PC-3 (cell line): ENCODE data around the gene SCO2. TPM values are rescaled to one million over a fixed set of nuclear protein-coding genes. Genes with fewer than 3 reads are reported as not detected.

ENCODE experiments used
- ATAC-seq: fragments of 200-7000 bp; cut with Tn5 transposase; 2 replicates; pipeline ENCODE4 v1.9.1; 2020; ENCODE audit warnings: mild to moderate bottlenecking, moderate library complexity
- BruUV-seq: library from RNA; stranded (reverse); fragments of 400-500 nt; replicated peaks from 2 replicates; lab custom pipeline; 2021; lab: Mats Ljungman, UMichigan
- CTCF ChIA-PET: fragments of 300-600 bp; sonication (Branson Sonifier 250); formaldehyde crosslinking; loops from one replicate; lab custom pipeline; 2022; ENCODE audit warnings: antibody characterized with exemption; lab: Charles Lee
- POLR2A ChIA-PET: fragments of 300-600 bp; sonication (Branson Sonifier 250); formaldehyde crosslinking; loops from one replicate; lab custom pipeline; 2022; ENCODE audit warnings: antibody characterized with exemption; ENCODE audit not compliant: unreplicated experiment; lab: Charles Lee
- DNase-seq: peaks from one replicate; pipeline ENCODE4 v3.0.0-alpha.2; 2015
- H2AFZ ChIP-seq: fragments of 300-600 bp; sonication (generic); 2 replicates; pipeline ENCODE4 v1.6.0; 2016; ENCODE audit warnings: antibody characterized with exemption, low read length
- H3F3A ChIP-seq: fragments of 300-600 bp; sonication (generic); one replicate; pipeline ENCODE4 v1.6.0; 2017; ENCODE audit warnings: antibody characterized with exemption, low read length, control low read depth, mild to moderate bottlenecking; ENCODE audit not compliant: unreplicated experiment
- H3K27ac ChIP-seq: fragments of 300-600 bp; sonication (generic); 2 replicates; pipeline ENCODE4 v1.5.1; 2016; ENCODE audit warnings: mild to moderate bottlenecking, low read length
- H3K27me3 ChIP-seq: fragments of 300-600 bp; sonication (generic); 2 replicates; pipeline ENCODE4 v1.6.1; 2016; ENCODE audit warnings: low read length, mixed read lengths
- H3K36me3 ChIP-seq: fragments of 300-600 bp; sonication (generic); 2 replicates; pipeline ENCODE4 v1.6.1; 2016; ENCODE audit warnings: low read depth, mixed run types, low read length, mixed read lengths
- H3K4me1 ChIP-seq: fragments of 300-600 bp; sonication (generic); 2 replicates; pipeline ENCODE4 v1.5.1; 2016; ENCODE audit warnings: low read length; ENCODE audit not compliant: insufficient read depth
- H3K4me2 ChIP-seq: fragments of 300-600 bp; sonication (generic); 2 replicates; pipeline ENCODE4 v1.6.0; 2016; ENCODE audit warnings: low read length
- H3K4me3 ChIP-seq: fragments of 300-600 bp; sonication (generic); 2 replicates; pipeline ENCODE4 v1.5.1; 2016; ENCODE audit warnings: mild to moderate bottlenecking, low read length, mixed read lengths
- H3K79me2 ChIP-seq: fragments of 300-600 bp; sonication (generic); 2 replicates; pipeline ENCODE4 v1.6.1; 2017; ENCODE audit warnings: low read length, mixed read lengths
- H3K9ac ChIP-seq: fragments of 300-600 bp; sonication (generic); 2 replicates; pipeline ENCODE4 v1.6.0; 2016; ENCODE audit warnings: mild to moderate bottlenecking, low read length
- H3K9me2 ChIP-seq: fragments of 300-600 bp; sonication (generic); replicated peaks from 2 replicates; pipeline ENCODE4 v1.6.1; 2016; ENCODE audit warnings: mixed run types, low read length, mixed read lengths
- H3K9me3 ChIP-seq: fragments of 300-600 bp; sonication (generic); 2 replicates; pipeline ENCODE4 v1.6.1; 2016; ENCODE audit warnings: low read length, mixed read lengths
- H4K20me1 ChIP-seq: fragments of 300-600 bp; sonication (generic); 2 replicates; pipeline ENCODE4 v1.6.1; 2016; ENCODE audit warnings: low read length, mixed read lengths
- EZH2 ChIP-seq: fragments of 300-600 bp; sonication (generic); IDR thresholded peaks from one replicate; pipeline ENCODE4 v1.6.1; 2017; ENCODE audit warnings: antibody characterized with exemption, mild to moderate bottlenecking, low read length; ENCODE audit not compliant: unreplicated experiment
- EZH2phosphoT487 ChIP-seq: fragments of 300-600 bp; sonication (generic); IDR thresholded peaks from 2 replicates; pipeline ENCODE4 v1.6.1; 2018; ENCODE audit warnings: mild to moderate bottlenecking, antibody characterized with exemption, low read length, borderline replicate concordance
- intact Hi-C: fragments of 100-400 bp; cut with micrococcal nuclease; formaldehyde crosslinking; loops from 2 replicates; pipeline ENCODE4 v1.9.0; 2023
- total RNA-seq: library from RNA; depleted of rRNA; stranded (reverse); fragments of >200 nt; gene quantifications from 2 replicates; pipeline ENCODE4 v1.2.3, GENCODE V29; 2014
- TF ChIP-seq, protein P1 (sequence below): fragments of 300-600 bp; sonication (generic); conservative IDR thresholded peaks from 2 replicates; pipeline ENCODE4 v1.5.1; 2017; ENCODE audit warnings: antibody characterized with exemption, low read depth, mild to moderate bottlenecking, low read length

The SCO2 gene
- total RNA-seq, 1 experiment from 2014 or later, result 5.8 TPM

DNA sequence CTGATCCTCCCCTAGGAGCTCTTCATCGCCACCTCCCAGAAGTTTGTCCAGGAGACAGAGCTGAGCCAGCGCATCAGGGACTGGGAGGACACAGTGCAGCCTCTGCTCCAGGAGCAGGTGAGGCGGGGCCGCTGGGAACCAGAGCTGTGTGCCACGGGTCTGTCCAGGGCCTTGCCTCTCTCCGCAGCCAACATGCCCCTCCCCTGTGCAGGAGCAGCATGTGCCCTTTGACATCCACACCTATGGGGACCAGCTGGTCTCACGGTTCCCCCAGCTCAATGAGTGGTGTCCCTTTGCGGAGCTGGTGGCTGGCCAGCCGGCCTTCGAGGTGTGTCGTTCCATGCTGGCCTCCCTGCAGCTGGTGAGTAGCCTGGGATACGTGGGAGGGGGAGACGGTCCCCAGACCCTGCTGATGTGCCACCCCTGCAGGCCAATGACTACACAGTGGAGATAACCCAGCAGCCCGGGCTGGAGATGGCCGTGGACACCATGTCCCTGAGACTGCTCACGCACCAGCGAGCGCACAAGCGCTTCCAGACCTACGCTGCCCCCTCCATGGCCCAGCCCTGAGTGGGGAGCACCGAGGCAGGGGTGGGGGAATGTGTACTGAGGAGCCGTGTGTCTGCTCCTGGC is 2.5 kb downstream of the SCO2 start:
- Histone ChIP-seq H2AFZ (no peak overlapping the region), H3K79me2 (peaks cover 25% of the 10 kb centered on the region), H3K4me1 (peaks cover 9% of the 10 kb centered on the region; the same call in 1 of the 2 replicates), H3K4me2 (no peak overlapping the region), H4K20me1 (no peaks in the 10 kb centered on the region; the same call in 1 of the 2 replicates), H3K27ac (no peak overlapping the region), H3K9me3 (no peaks in the 10 kb centered on the region), H3F3A (no peaks in the 10 kb centered on the region), H3K36me3 (no peaks in the 10 kb centered on the region; the same call in 1 of the 2 replicates), H3K27me3 (no peaks in the 10 kb centered on the region), H3K4me3 (no peak overlapping the region), H3K9ac (no peak overlapping the region), H3K9me2 (no peaks in the 10 kb centered on the region)
- no TSS peak for BruUV-seq
- ChIA-PET CTCF (no interaction called here), POLR2A (interaction anchor here (0.5 kb wide), 1 partner anchor 96 kb away, joined by 7 read pairs; no protein-coding TSS in a partner anchor)
- no peak for ATAC-seq
- DNase-seq, result no peak
- intact Hi-C loops, result no loop called here
- TF ChIP-seq EZH2phosphoT487, result no peak
- no peak for TF ChIP-seq EZH2
- TF ChIP-seq, protein P1, sequence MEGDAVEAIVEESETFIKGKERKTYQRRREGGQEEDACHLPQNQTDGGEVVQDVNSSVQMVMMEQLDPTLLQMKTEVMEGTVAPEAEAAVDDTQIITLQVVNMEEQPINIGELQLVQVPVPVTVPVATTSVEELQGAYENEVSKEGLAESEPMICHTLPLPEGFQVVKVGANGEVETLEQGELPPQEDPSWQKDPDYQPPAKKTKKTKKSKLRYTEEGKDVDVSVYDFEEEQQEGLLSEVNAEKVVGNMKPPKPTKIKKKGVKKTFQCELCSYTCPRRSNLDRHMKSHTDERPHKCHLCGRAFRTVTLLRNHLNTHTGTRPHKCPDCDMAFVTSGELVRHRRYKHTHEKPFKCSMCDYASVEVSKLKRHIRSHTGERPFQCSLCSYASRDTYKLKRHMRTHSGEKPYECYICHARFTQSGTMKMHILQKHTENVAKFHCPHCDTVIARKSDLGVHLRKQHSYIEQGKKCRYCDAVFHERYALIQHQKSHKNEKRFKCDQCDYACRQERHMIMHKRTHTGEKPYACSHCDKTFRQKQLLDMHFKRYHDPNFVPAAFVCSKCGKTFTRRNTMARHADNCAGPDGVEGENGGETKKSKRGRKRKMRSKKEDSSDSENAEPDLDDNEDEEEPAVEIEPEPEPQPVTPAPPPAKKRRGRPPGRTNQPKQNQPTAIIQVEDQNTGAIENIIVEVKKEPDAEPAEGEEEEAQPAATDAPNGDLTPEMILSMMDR, result no peak

DNA sequence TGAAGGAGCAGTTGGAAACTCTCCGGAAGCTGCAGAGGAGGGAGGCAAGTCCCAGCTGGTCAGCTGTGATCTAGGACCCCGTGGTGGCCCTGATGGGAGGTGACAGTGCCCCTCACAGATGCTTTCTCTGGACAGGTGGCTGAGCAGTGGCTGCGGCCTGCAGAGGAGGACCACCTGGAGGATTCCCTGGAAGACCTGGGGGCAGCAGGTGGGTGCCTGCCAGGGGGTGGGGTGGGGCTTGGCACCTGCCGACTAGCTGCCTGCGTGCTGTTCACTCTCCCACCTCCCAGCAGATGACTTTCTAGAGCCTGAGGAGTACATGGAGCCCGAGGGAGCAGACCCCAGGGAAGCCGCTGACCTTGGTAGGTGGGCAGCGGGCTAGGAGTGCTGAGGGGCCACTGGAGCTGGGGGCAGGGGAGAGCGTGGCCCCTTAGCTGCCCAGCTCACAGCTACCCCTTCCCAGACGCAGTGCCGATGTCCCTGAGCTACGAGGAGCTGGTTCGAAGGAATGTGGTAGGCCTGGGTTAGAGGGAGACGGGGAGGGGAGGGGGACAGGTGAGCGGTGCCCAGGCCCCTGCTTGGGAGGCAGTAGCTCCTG is 3.1 kb downstream of the SCO2 start:
- H3K4me1 ChIP-seq, result peaks cover 9% of the 10 kb centered on the region; the same call in 1 of the 2 replicates
- H3K36me3 ChIP-seq, result no peaks in the 10 kb centered on the region; the same call in 1 of the 2 replicates
- ATAC-seq (no peak), DNase-seq (no peak)
- no peak overlapping the region for H2AFZ ChIP-seq
- H3F3A ChIP-seq, result no peaks in the 10 kb centered on the region
- no peak overlapping the region for H3K9ac ChIP-seq
- no peak overlapping the region for H3K4me2 ChIP-seq
- H3K27ac ChIP-seq, result no peak overlapping the region
- intact Hi-C loops, result no loop called here
- ChIA-PET POLR2A (interaction anchor here (0.5 kb wide), 1 partner anchor 96 kb away, joined by 7 read pairs; no protein-coding TSS in a partner anchor), CTCF (no interaction called here)
- no TSS peak for BruUV-seq
- H3K9me3 ChIP-seq, result no peaks in the 10 kb centered on the region
- H4K20me1 ChIP-seq, result no peaks in the 10 kb centered on the region; the same call in 1 of the 2 replicates
- H3K9me2 ChIP-seq, result no peaks in the 10 kb centered on the region
- TF ChIP-seq, protein P1, result no peak
- TF ChIP-seq EZH2phosphoT487 (no peak), EZH2 (no peak)
- peaks cover 25% of the 10 kb centered on the region for H3K79me2 ChIP-seq
- no peak overlapping the region for H3K4me3 ChIP-seq
- no peaks in the 10 kb centered on the region for H3K27me3 ChIP-seq
